ENCODE results near the gene KLK7.

The KLK7 gene

GRCh38 chr19:51023946-51024345 is 40.2 kb upstream of the KLK7 start:
- no peak for DNase-seq (ENCODE audit: low read depth)
- H3K4me3 ChIP-seq (ENCODE audit: low read depth, low read length), result no peak overlapping the region
- TF ChIP-seq POLR2A (IDR thresholded peaks at IDR 0.05; ENCODE audit: extremely low read depth, insufficient read length) (no peak), CTCF (IDR thresholded peaks at IDR 0.05; ENCODE audit: low read depth, low read length) (no peak), MAX (IDR thresholded peaks at IDR 0.05; ENCODE audit: low read depth, low read length) (no peak), MYC (IDR thresholded peaks at IDR 0.05; ENCODE audit: low read depth, low read length) (no peak)

- TF ChIP-seq POLR2A (IDR thresholded peaks at IDR 0.05; ENCODE audit: extremely low read depth, insufficient read length) (no peak), CTCF (IDR thresholded peaks at IDR 0.05; ENCODE audit: low read depth, low read length) (no peak), MAX (IDR thresholded peaks at IDR 0.05; ENCODE audit: low read depth, low read length) (no peak), MYC (IDR thresholded peaks at IDR 0.05; ENCODE audit: low read depth, low read length) (no peak)
Measured at GRCh38 chr19:51022526-51022925, 38.8 kb upstream of the KLK7 start.

GRCh38 chr19:51020988-51021651 is 37.4 kb upstream of the KLK7 start:
- no peak overlapping the region for H3K4me3 ChIP-seq (ENCODE audit: low read depth, low read length)
- peak; percentile 71 for DNase-seq (ENCODE audit: low read depth)
- no peak for TF ChIP-seq MAX (IDR thresholded peaks at IDR 0.05; ENCODE audit: low read depth, low read length)
- peak; percentile 55 for TF ChIP-seq CTCF (IDR thresholded peaks at IDR 0.05; ENCODE audit: low read depth, low read length)
- no peak for TF ChIP-seq MYC (IDR thresholded peaks at IDR 0.05; ENCODE audit: low read depth, low read length)

More at GRCh38 chr19:51022526-51022925, 38.8 kb upstream of the KLK7 start:
- no peak overlapping the region for H3K4me3 ChIP-seq (ENCODE audit: low read depth, low read length)
- DNase-seq (ENCODE audit: low read depth), result no peak

- no peak for DNase-seq (ENCODE audit: low read depth)
- TF ChIP-seq POLR2A (IDR thresholded peaks at IDR 0.05; ENCODE audit: extremely low read depth, insufficient read length), result no peak
- TF ChIP-seq MYC (IDR thresholded peaks at IDR 0.05; ENCODE audit: low read depth, low read length), result no peak
- no peak for TF ChIP-seq CTCF (IDR thresholded peaks at IDR 0.05; ENCODE audit: low read depth, low read length)
- TF ChIP-seq MAX (IDR thresholded peaks at IDR 0.05; ENCODE audit: low read depth, low read length), result no peak
- H3K4me3 ChIP-seq (ENCODE audit: low read depth, low read length), result no peak within 1 kb of the TSS
Measured at GRCh38 chr19:51019544-51019925, 35.8 kb upstream of the KLK7 start, which contains the start of gene KLK10. Gene KLK10 (minus strand): TSS chr19:51019709. CDS start chr19:51019130, 579 bp downstream.

- peak; percentile 57 for DNase-seq (ENCODE audit: low read depth)
- no peak overlapping the region for H3K4me3 ChIP-seq (ENCODE audit: low read depth, low read length)
- no peak for TF ChIP-seq MAX (IDR thresholded peaks at IDR 0.05; ENCODE audit: low read depth, low read length)
- TF ChIP-seq CTCF (IDR thresholded peaks at IDR 0.05; ENCODE audit: low read depth, low read length), result no peak
- TF ChIP-seq MYC (IDR thresholded peaks at IDR 0.05; ENCODE audit: low read depth, low read length), result no peak
- TF ChIP-seq POLR2A (IDR thresholded peaks at IDR 0.05; ENCODE audit: extremely low read depth, insufficient read length), result no peak
Measured at GRCh38 chr19:51018745-51019543, 35.2 kb upstream of the KLK7 start.

Measured in NB4 (cell line).